IMR-90 (cell line): Measurements from ENCODE around the gene HDGFL3. TPM values are rescaled to one million over a fixed set of nuclear protein-coding genes. Genes with fewer than 3 reads are reported as not detected.

Source experiments
- ATAC-seq: fragments of 200-7000 bp; cut with Tn5 transposase; 2 replicates; pipeline ENCODE4 v1.9.1; 2020; ENCODE audit warnings: low read depth, mild to moderate bottlenecking, moderate library complexity
- BruUV-seq: library from RNA; stranded (reverse); fragments of 400-500 nt; replicated peaks from 2 replicates; lab custom pipeline; 2021; lab: Mats Ljungman, UMichigan
- CTCF ChIA-PET: fragments of 300-600 bp; formaldehyde crosslinking; extraction: SDS; loops from one replicate; lab custom pipeline; 2021; ENCODE audit warnings: antibody characterized with exemption; lab: Yijun Ruan, JAX
- POLR2A ChIA-PET: fragments of 300-600 bp; sonication (Branson Sonifier 250); formaldehyde crosslinking; loops from one replicate; lab custom pipeline; 2022; ENCODE audit warnings: antibody characterized with exemption; ENCODE audit not compliant: unreplicated experiment; lab: Charles Lee
- DNase-seq: peaks from one replicate; pipeline ENCODE4 v3.0.0; 2013
- H2AFZ ChIP-seq: replicated peaks from 2 replicates; pipeline ENCODE3; 2013; ENCODE audit warnings: low read length, mild to moderate bottlenecking; ENCODE audit not compliant: poor library complexity
- H2AK5ac ChIP-seq: 2 replicates; pipeline ENCODE4 v1.6.1; 2013; ENCODE audit warnings: low read depth, low read length, inconsistent platforms
- H2AK9ac ChIP-seq: replicated peaks from 2 replicates; pipeline ENCODE3; 2013; ENCODE audit warnings: mild to moderate bottlenecking, low read depth, low read length, moderate library complexity; ENCODE audit not compliant: poor library complexity
- H2BK120ac ChIP-seq: 2 replicates; pipeline ENCODE4 v1.6.1; 2013; ENCODE audit warnings: low read depth, low read length, inconsistent platforms
- H2BK15ac ChIP-seq: 3 replicates; pipeline ENCODE4 v1.6.1; 2013; ENCODE audit warnings: low read depth, low read length, inconsistent platforms
- H2BK20ac ChIP-seq: 2 replicates; pipeline ENCODE4 v1.6.1; 2013; ENCODE audit warnings: low read depth, mild to moderate bottlenecking, inconsistent platforms, low read length, moderate library complexity
- H2BK5ac ChIP-seq: 2 replicates; pipeline ENCODE4 v1.6.1; 2013; ENCODE audit warnings: mild to moderate bottlenecking, low read depth, low read length, inconsistent platforms; ENCODE audit not compliant: poor library complexity, severe bottlenecking
- H3K14ac ChIP-seq: replicated peaks from 2 replicates; pipeline ENCODE4 v1.6.1; 2013; ENCODE audit warnings: low read depth, low read length, inconsistent platforms
- H3K18ac ChIP-seq: 2 replicates; pipeline ENCODE4 v1.6.1; 2013; ENCODE audit warnings: low read depth, low read length, control low read depth
- H3K23ac ChIP-seq: 2 replicates; pipeline ENCODE4 v1.6.1; 2013; ENCODE audit warnings: low read depth, low read length, inconsistent platforms
- H3K27ac ChIP-seq: 2 replicates; pipeline ENCODE4 v1.5.1; 2013; ENCODE audit warnings: mild to moderate bottlenecking, control low read depth, low read length; ENCODE audit not compliant: insufficient read depth
- H3K27me3 ChIP-seq: 2 replicates; pipeline ENCODE4 v1.6.1; 2013; ENCODE audit warnings: low read length; ENCODE audit not compliant: control insufficient read depth, insufficient read depth
- H3K36me3 ChIP-seq: 2 replicates; pipeline ENCODE4 v1.6.1; 2013; ENCODE audit warnings: low read length, mixed read lengths; ENCODE audit not compliant: control insufficient read depth, insufficient read depth
- H3K4ac ChIP-seq: 2 replicates; pipeline ENCODE4 v1.6.1; 2013; ENCODE audit warnings: low read depth, low read length, inconsistent platforms
- H3K4me1 ChIP-seq: 2 replicates; pipeline ENCODE4 v1.6.1; 2013; ENCODE audit warnings: low read length, mixed read lengths; ENCODE audit not compliant: control insufficient read depth, insufficient read depth
- H3K4me2 ChIP-seq: 2 replicates; pipeline ENCODE4 v1.6.1; 2013; ENCODE audit warnings: low read depth, mild to moderate bottlenecking, control low read depth, low read length, moderate library complexity
- H3K4me3 ChIP-seq: 2 replicates; pipeline ENCODE4 v1.5.1; 2013; ENCODE audit warnings: low read depth, mild to moderate bottlenecking, control low read depth, low read length, moderate library complexity; ENCODE audit not compliant: insufficient read depth
- H3K56ac ChIP-seq: 2 replicates; pipeline ENCODE4 v1.6.1; 2013; ENCODE audit warnings: low read length, inconsistent platforms; ENCODE audit not compliant: insufficient read depth; ENCODE audit errors: extremely low read depth
- H3K79me1 ChIP-seq, 2 experiments: 2 replicates each; pipeline ENCODE4 v1.6.1; 2013; ENCODE audit warnings: low read length in 2 of 2, inconsistent platforms in 1 of 2, low read depth in 1 of 2
- H3K9ac ChIP-seq: 2 replicates; pipeline ENCODE4 v1.6.1; 2013; ENCODE audit warnings: low read depth, low read length, control low read depth
- H3K9me1 ChIP-seq: 2 replicates; pipeline ENCODE4 v1.6.1; 2013; ENCODE audit warnings: low read length, inconsistent platforms; ENCODE audit not compliant: insufficient read depth
- H3K9me3 ChIP-seq: 2 replicates; pipeline ENCODE4 v1.6.1; 2013; ENCODE audit warnings: low read length; ENCODE audit not compliant: control insufficient read depth, insufficient read depth
- H4K20me1 ChIP-seq: 2 replicates; pipeline ENCODE4 v1.6.1; 2013; ENCODE audit warnings: low read length, inconsistent platforms; ENCODE audit not compliant: insufficient read depth
- H4K5ac ChIP-seq: 2 replicates; pipeline ENCODE4 v1.6.1; 2013; ENCODE audit warnings: mild to moderate bottlenecking, low read depth, low read length, control low read depth
- H4K8ac ChIP-seq, 2 experiments: 2 replicates each; pipeline ENCODE4 v1.6.1; 2013; ENCODE audit warnings: low read depth in 2 of 2, low read length in 2 of 2, control low read depth in 1 of 2, inconsistent platforms in 1 of 2
- H4K91ac ChIP-seq: 2 replicates; pipeline ENCODE4 v1.6.1; 2013; ENCODE audit warnings: low read depth, low read length, inconsistent platforms; ENCODE audit not compliant: insufficient read depth
- BHLHE40 ChIP-seq: fragments of 150-350 bp; IDR thresholded peaks from 2 replicates; pipeline ENCODE4 v1.6.1; 2016; ENCODE audit warnings: mild to moderate bottlenecking, low read depth, low read length
- CEBPB ChIP-seq: IDR thresholded peaks from 2 replicates; pipeline ENCODE4 v1.6.1; 2012; ENCODE audit warnings: low read depth, low read length, improper control_type of control experiment
- CHD1 ChIP-seq: IDR thresholded peaks from 2 replicates; pipeline ENCODE4 v1.6.1; 2012; ENCODE audit warnings: low read depth, low read length, improper control_type of control experiment
- ELK1 ChIP-seq: fragments of 150-350 bp; IDR thresholded peaks from 2 replicates; pipeline ENCODE4 v1.6.1; 2016; ENCODE audit warnings: low read depth, mild to moderate bottlenecking, low read length, moderate library complexity, borderline replicate concordance
- FOS ChIP-seq: fragments of 150-350 bp; IDR thresholded peaks from 2 replicates; pipeline ENCODE4 v1.6.1; 2016; ENCODE audit warnings: low read depth, low read length
- MAFK ChIP-seq: IDR thresholded peaks from 2 replicates; pipeline ENCODE4 v1.6.1; 2012; ENCODE audit warnings: low read depth, low read length, improper control_type of control experiment
- MAZ ChIP-seq: IDR thresholded peaks from 2 replicates; pipeline ENCODE4 v1.6.1; 2012; ENCODE audit warnings: low read depth, mild to moderate bottlenecking, low read length, improper control_type of control experiment, moderate library complexity, borderline replicate concordance
- MXI1 ChIP-seq: IDR thresholded peaks from 2 replicates; pipeline ENCODE4 v1.6.1; 2012; ENCODE audit warnings: low read depth, mild to moderate bottlenecking, low read length, moderate library complexity, borderline replicate concordance
- NFE2L2 ChIP-seq: fragments of 150-350 bp; IDR thresholded peaks from 2 replicates; pipeline ENCODE4 v1.6.1; 2016; ENCODE audit warnings: low read depth, mild to moderate bottlenecking, low read length
- POLR2A ChIP-seq: IDR thresholded peaks from 2 replicates; pipeline ENCODE4 v1.6.1; 2012; ENCODE audit warnings: mild to moderate bottlenecking, low read depth, low read length
- RAD21 ChIP-seq: IDR thresholded peaks from 2 replicates; pipeline ENCODE4 v1.6.1; 2012; ENCODE audit warnings: low read length, improper control_type of control experiment
- RCOR1 ChIP-seq: IDR thresholded peaks from 2 replicates; pipeline ENCODE4 v1.6.1; 2012; ENCODE audit warnings: mild to moderate bottlenecking, low read length, improper control_type of control experiment; ENCODE audit not compliant: insufficient replicate concordance
- RFX5 ChIP-seq: IDR thresholded peaks from 2 replicates; pipeline ENCODE4 v1.8.0; 2012; ENCODE audit warnings: low read depth, mild to moderate bottlenecking, low read length, moderate library complexity
- SMC3 ChIP-seq: fragments of 150-350 bp; IDR thresholded peaks from 2 replicates; pipeline ENCODE4 v1.6.1; 2016; ENCODE audit warnings: low read depth, mild to moderate bottlenecking, antibody characterized with exemption, low read length, moderate library complexity
- WGBS, 2 experiments: methylation state at CpG; one replicate each; pipeline versions ENCODE4 v1.1.5 to v1.1.7; 2013; ENCODE audit warnings: missing lambda C conversion rate in 2 of 2; ENCODE audit not compliant: insufficient read length in 1 of 2; ENCODE audit errors: extremely low coverage in 2 of 2; 5-methylcytosine and 5-hydroxymethylcytosine counted together
- dilution Hi-C: fragments of 300-500 bp; cut with HindIII; formaldehyde crosslinking; loops from one replicate; pipeline ENCODE4 v1.14.3; 2018; ENCODE audit warnings: low sequenced_read_pairs; ENCODE audit not compliant: unreplicated experiment
- in situ Hi-C: fragments of 300-500 bp; cut with MboI; formaldehyde crosslinking; loops from 3 replicates; pipeline ENCODE4 v1.14.3; 2019; ENCODE audit warnings: low sequenced_read_pairs, inconsistent platforms, mixed read lengths
- intact Hi-C: fragments of 100-400 bp; cut with micrococcal nuclease; formaldehyde crosslinking; loops from 2 replicates; pipeline ENCODE4 v1.10.0; 2022
- polyA plus RNA-seq, 3 experiments: library from polyadenylated mRNA; depleted of rRNA; stranded (reverse); fragments of >200 nt; gene quantifications; 2 replicates each; pipeline ENCODE4 v1.2.3, GENCODE V29; 2012; ENCODE audit warnings: low replicate concordance in 1 of 3
- total RNA-seq: library from RNA; depleted of rRNA; stranded (reverse); fragments of >200 nt; gene quantifications from 2 replicates; pipeline ENCODE4 v1.2.3, GENCODE V29; 2012
- TF ChIP-seq, protein P1 (sequence below): conservative IDR thresholded peaks from 2 replicates; pipeline ENCODE4 v1.5.1; 2012; ENCODE audit warnings: mild to moderate bottlenecking, low read depth, low read length, improper control_type of control experiment
- TF ChIP-seq, protein P2 (sequence below): fragments of 150-350 bp; IDR thresholded peaks from 2 replicates; pipeline ENCODE4 v1.6.1; 2017; ENCODE audit warnings: mild to moderate bottlenecking, antibody characterized with exemption, low read length, low read depth

Gene HDGFL3
- total and polyA plus RNA-seq, 2 of the 4 experiments (the other 2 are of a cell fraction) = 9.5 to 18.1 TPM

DNA sequence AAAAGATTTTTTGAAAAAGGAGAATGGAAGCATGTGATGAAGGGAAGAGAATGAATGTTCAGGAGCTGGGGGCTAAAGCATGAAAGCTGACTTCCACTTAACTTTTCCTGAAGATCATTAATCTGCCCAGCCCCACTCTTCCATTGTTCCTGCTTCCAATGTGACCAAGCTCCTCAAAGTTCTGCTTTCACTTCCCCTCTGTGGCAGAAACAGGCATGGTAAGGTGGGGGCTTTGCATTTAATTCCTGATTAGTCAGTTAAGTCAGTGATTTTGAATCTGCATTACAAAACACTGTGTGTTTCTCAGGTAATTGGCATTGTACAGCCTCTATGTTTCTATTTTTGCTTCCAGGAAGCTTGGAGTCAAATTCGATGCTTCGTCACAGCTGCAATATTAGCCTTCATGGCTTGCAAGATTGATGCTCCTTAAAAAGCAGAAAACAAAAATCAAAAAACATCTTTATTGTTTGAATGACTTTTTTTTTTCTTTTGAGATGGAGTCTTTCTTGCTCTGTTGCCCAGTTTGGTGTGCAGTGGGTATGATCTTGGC is 107.5 kb downstream of the HDGFL3 start:
- Histone ChIP-seq H4K91ac (no peak overlapping the region), H3K27ac (no peak overlapping the region), H4K8ac (no peak overlapping the region), H2BK120ac (no peak overlapping the region), H2BK15ac (no peak overlapping the region), H3K23ac (no peak overlapping the region), H3K27me3 (peaks cover 22% of the 10 kb centered on the region), H3K36me3 (no peaks in the 10 kb centered on the region), H3K4me3 (no peak overlapping the region), H3K9me3 (peaks cover 5% of the 10 kb centered on the region), H3K4ac (no peak overlapping the region), H3K9ac (no peak overlapping the region), H3K79me1 (no peaks in the 10 kb centered on the region), H3K4me2 (no peak overlapping the region), H2AK9ac (no peak overlapping the region), H2AFZ (no peak overlapping the region), H4K20me1 (no peaks in the 10 kb centered on the region), H3K56ac (no peak overlapping the region), H4K5ac (no peak overlapping the region), H3K4me1 (no peaks in the 10 kb centered on the region), H2BK20ac (no peak overlapping the region), H2BK5ac (no peak overlapping the region), H3K14ac (no peak overlapping the region), H3K9me1 (no peaks in the 10 kb centered on the region), H2AK5ac (no peak overlapping the region), H3K18ac (no peak overlapping the region)
- TF ChIP-seq POLR2A (no peak), CHD1 (no peak), FOS (no peak), ELK1 (no peak), SMC3 (no peak), MAZ (no peak), BHLHE40 (no peak), MAFK (no peak), RCOR1 (no peak), RFX5 (no peak), CEBPB (no peak), RAD21 (no peak), NFE2L2 (no peak), MXI1 (no peak)
- TF ChIP-seq, protein P1, sequence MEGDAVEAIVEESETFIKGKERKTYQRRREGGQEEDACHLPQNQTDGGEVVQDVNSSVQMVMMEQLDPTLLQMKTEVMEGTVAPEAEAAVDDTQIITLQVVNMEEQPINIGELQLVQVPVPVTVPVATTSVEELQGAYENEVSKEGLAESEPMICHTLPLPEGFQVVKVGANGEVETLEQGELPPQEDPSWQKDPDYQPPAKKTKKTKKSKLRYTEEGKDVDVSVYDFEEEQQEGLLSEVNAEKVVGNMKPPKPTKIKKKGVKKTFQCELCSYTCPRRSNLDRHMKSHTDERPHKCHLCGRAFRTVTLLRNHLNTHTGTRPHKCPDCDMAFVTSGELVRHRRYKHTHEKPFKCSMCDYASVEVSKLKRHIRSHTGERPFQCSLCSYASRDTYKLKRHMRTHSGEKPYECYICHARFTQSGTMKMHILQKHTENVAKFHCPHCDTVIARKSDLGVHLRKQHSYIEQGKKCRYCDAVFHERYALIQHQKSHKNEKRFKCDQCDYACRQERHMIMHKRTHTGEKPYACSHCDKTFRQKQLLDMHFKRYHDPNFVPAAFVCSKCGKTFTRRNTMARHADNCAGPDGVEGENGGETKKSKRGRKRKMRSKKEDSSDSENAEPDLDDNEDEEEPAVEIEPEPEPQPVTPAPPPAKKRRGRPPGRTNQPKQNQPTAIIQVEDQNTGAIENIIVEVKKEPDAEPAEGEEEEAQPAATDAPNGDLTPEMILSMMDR = no peak
- TF ChIP-seq, protein P2, sequence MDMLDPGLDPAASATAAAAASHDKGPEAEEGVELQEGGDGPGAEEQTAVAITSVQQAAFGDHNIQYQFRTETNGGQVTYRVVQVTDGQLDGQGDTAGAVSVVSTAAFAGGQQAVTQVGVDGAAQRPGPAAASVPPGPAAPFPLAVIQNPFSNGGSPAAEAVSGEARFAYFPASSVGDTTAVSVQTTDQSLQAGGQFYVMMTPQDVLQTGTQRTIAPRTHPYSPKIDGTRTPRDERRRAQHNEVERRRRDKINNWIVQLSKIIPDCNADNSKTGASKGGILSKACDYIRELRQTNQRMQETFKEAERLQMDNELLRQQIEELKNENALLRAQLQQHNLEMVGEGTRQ = no peak
- CTCF ChIA-PET = no interaction called here
- dilution Hi-C loops = no loop called here
- no peak for DNase-seq
- POLR2A ChIA-PET = no interaction called here
- BruUV-seq = no TSS peak
- in situ Hi-C loops = no loop called here
- no peak for ATAC-seq
- intact Hi-C loops = no loop called here
- no CpG with 5 or more reads among the region's 2 CpGs for whole genome bisulfite sequencing, 2 experiments
